NCI-H2107 (cell line): ENCODE measurements around the gene SLC37A3.

Source experiments
- DNase-seq: peaks from one replicate; lab custom pipeline; 2025; lab: John Stamatoyannopoulos, UW

SLC37A3 gene

DNA sequence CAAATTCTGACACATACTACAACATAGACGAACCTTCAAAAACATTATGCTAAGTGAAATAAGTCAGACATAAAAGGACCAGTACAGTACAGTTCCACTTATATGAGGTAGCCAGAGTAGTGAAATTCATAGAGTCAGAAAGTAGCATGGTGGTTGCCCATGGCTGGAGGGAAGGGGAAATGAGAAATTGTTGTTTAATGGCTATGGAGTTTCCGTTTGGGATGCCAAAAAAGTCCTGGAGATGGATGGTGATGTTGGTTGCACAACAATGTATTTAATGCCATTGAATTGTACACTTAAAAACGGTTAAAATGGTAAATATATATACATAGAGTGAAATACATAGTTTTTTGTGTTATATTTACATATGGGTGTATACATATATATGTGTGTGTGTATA, 2.1 kb upstream of the SLC37A3 start:
- no peak for DNase-seq

DNA sequence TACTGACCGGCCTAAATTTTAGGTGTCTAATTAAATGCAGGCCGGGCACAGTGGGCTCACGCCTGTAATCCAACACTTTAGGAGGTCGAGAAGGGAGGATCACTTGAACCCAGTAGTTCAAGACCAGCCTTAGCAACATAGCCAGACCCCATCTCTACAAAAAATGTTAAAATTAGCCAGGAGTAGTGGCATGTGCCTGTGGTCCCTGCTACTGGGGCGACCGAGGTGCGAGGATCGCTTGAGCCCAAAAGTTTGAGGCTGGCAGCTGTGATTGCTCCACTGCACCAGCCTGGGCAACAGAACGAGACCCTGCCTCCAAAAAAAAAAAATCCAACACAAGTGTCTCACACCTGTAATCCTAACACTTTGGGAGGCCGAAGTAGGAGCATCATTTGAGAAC, 491 bp upstream of the SLC37A3 start:
- DNase-seq: no peak

DNA sequence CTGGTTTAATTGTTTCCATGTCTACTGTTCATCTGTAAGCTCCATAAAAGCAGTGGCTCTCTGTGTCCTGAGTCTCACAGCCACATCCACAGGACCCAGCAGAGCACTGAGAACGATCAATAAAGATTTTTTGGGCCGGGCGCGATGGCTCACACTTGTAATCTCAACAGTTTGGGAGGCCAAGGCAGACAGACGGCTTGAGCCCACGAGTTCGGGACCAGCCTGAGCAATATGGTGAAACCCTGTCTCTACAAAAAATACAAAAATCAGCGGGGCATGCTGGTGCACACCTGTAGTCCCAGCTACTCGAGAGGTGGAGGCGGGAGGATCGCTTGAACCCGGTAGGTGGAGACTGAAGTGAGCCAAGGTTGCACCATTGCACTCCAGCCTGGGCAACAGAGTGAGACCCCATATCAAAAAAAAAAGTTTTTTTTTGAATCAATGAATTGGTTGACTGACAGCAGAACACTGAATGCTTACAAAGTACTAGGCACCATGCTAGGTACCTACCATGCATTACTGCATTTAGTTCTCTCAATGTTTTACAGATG, 4.5 kb downstream of the SLC37A3 start:
- DNase-seq: no peak

DNA sequence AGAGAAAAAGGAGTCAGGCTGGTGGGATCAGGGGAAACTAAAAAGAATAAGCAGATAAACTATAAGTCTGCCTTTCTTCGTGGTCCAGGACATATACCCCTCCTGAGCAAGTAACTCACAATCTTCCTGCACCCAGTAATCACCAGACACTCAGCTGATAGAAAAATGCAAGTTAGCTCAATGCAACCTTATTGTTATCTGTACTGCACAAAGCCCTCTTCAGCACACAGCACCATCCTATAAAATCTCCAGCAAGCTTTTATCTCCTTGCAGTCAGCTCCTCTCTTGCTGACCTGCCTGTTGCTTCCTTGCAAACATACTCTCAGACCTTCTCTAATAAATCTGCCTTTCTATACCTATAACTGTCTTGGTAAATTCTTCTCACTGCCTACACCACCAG, 6.7 kb downstream of the SLC37A3 start:
- no peak for DNase-seq

DNA sequence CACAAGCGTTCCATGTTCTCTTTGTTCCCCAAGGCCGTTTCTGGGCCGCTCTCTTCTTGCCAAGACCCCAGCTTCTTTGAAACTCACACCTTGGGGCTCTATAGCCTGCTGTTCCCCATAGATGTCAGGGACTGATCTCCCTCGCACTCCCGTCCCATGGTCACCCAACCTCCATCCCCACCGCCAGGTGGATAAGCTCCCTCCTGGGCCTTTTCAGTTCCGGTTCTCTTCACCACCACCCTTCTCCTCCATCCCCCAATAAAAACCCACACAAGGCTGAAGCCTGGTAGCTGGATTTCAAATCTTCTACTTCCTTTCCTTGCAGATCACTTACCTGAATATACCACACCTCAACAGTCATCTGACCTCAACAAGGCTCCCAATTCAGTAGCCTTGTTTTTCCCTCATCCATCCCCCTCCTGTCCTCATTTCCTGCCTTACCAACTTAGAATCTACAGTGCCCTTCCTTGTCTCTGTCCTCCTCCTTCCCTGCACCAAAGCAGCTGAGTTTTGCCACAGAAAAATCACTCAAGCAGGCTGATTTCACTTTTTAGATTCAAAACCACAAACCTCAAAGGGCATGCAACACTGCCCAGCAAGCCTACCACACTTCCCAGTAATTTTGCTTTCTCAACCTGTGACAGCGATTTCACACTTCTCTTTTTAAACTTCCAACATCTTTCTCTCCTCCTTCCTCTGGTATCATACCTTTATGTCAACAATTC, 7.7 kb downstream of the SLC37A3 start:
- DNase-seq: no peak

DNA sequence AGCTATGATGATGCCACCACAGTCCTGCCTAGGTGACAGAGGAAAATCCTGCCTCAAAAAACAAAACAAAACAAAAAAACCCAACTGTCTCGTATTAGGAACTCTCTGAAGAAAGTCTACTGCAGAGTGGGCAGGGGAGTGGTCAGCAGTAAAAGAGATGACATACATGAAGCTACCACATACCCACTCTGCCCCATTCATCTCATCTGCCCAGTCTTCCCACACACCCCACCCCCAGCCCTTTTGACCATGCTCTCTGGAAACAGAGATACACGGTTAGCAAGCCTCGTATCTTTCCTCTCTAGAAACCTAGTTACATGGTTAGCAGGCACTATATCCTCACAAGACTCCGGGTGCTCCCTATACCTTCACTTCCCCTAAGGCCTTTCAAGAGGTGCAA, 8.3 kb downstream of the SLC37A3 start:
- no peak for DNase-seq

DNA sequence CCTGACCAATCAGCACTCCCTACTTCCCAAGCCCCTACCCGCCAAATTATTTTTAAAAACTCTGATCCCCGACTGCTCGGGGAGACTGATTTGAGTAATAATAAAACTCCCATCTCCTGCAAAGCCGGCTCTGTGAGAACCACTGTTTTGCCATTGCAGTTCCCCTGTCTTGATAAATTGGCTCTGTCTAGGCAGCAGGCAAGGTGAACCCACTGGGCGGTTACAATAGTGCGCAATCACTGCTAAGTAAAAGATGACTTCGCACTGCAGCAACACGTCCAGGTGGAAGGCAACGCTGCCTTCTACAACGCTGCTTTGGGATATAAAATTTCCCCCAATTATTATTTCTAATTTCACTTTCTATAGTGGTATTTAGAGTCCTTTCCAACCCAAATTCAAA, 8.9 kb downstream of the SLC37A3 start:
- DNase-seq: no peak

DNA sequence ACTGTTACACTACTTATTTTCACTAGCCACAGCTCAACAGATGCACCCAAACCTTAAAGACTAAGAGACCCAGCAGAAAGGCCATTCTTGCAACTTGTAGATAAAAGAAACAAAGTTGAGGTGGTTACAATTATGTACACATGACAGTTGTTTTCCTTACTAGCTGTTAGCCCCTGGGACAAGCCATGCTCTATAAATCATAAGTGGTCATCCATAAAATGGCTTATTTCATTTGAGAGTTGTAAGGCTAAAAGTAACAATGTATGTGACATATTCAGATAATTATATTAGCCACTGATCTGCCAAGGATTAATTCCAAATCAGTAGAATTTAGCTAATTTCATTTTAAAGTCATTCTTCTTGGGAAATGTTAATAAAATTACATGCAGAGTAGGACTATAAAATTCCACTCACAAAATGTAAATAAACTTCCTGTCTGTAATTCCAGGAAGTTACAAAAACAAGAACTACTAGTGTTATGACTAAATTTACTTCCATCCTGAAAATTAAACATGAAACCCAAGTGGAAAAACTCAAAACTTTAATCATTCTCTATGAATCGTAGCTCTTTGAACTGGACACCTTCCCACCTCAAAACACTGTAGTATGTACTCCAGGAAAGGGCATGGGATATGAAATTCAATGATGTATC, 13.3 kb downstream of the SLC37A3 start:
- no peak for DNase-seq

DNA sequence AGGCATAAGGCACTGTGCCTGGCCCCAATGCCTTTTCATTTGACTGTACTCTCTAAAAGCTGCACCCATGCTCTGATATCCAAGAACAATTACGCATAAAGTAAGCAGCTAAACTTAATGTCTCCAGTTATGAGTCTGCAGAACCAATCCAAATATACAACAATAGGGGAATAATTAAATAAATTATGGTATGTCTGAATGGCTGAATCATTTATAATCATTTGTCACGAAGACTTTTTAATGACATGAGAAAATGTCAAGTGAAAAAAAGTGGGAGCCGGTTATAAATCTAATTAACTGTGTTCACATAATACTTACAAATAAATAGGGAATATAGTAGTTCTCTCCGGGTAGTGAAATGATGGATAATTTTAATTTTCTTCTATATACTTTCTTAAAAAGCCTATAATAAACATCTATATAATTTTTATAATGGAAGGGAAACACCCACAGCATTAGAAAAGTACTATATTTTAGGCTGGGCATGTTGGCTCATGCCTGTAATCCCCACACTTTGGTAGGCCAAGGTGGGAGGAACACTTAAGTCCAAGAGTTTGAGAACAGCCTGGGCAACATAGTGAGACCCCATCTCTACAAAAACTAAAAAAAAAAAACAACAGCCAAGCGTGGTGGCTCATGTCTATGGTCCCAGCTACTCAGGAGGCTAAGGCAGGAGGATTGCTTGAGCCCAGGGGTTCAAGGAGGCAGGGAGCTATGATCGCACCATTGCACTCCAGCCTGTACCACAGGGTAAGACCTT, 14.2 kb downstream of the SLC37A3 start:
- DNase-seq: no peak

DNA sequence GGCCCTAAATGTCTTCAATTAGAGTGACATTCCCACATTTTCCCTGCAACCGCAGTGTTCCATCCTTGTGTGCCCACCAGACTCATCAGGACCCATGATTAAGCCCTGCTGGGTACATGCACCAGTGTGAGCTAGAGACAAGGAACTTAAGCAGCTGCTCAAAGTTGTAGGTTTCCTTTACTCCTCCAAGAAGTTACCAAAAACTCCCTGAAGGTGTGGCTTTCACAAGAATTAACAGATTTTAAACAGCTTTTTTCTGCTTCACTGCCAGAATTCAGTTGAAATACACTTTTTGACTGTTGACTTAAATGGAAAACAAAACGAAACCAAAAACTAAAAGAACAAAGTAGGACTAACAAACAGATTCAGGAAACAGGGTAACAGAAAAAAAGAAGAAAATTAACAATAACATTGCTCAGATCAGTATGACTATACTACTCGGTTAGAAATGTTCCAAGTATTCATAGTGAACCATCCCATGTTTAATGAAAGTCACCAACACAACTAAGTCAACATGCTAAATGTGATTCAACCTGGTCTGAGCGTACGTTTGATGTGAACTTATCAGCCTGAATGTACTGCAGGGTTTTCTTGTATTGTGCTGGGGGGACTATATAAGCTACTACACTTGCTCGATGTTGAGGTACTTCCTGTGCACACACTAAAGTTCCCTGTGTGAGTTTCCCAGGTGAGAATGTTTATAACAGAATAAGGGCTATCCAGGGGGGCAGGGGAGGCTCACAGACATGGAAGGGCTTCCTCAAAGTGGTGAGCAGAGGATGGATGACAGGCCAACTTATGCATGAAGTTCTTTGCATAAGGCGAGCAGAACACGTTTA, 22.2 kb downstream of the SLC37A3 start:
- DNase-seq: no peak

DNA sequence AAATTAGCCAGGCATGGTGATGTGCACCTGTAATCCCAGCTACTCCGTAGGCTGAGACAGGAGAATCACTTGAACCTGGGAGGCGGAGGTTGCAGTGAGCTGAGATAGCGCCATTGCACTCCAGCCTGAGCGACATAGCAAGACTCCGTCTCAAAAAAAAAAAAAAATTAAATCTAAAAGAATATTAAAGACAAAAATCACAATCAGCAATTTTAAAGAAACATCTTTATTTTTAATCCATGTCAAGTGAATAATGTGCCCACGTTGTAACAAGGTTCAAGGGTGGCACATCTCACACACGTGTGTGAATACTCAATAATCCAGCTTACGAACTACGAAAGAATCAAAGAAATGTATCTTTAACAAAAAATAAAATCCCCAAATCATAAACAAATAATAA, 23.0 kb downstream of the SLC37A3 start:
- DNase-seq: no peak

DNA sequence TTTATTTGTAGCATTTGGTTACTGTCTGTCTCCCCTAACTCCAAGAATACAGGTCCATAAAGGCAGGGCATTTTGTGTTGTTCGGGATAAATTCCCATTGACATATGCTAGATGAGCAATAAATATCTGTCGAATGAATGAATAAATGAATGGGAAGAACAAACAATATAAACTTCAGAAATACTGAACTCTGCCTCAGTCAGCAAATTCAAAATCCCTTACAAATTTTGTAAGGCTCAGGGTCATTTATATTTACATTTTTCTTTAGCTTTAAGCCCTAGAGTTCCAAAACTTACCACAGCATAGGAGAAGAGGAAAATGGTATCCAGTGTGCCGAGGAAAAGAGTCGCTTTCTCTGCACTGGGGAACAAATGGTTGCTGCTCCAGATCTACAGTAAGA, 29.0 kb downstream of the SLC37A3 start:
- no peak for DNase-seq

DNA sequence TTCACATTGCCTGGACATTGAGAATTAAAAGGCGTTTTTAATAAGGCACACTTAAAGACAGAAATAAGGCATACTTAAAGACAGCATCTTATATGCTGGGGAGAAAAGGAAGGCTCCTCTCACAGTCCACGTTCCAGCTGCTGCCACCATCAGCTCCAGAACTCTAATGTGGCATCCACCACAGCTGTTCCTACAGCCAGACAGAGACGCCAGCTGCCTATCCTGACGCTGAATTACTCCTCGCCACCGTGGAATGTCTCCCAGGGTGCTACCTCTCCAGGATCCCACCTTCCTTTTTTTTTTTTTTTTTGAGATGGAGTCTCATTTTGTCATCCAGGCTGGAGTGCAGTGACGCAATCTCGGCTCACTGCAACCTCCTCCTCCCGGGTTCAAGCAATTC, 30.8 kb downstream of the SLC37A3 start:
- no peak for DNase-seq

DNA sequence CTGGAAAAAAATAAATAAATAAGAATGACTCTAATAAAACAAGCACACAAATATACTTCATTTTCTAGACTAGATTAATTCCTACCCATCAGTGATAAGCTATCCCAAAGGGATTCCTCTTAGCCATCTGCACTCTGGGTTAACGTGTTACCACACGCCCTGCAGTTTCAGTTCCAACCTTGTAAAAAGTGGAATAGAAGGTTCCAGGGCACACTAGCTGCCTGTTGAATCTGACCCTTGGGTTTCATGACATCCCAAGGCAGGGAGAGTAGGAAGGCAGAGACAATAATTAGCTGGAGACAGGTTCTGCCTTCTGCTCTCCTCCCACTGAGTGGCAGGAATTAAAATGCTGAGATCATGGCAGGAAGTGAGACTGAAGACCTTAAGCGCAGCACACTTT, 33.5 kb downstream of the SLC37A3 start:
- no peak for DNase-seq

DNA sequence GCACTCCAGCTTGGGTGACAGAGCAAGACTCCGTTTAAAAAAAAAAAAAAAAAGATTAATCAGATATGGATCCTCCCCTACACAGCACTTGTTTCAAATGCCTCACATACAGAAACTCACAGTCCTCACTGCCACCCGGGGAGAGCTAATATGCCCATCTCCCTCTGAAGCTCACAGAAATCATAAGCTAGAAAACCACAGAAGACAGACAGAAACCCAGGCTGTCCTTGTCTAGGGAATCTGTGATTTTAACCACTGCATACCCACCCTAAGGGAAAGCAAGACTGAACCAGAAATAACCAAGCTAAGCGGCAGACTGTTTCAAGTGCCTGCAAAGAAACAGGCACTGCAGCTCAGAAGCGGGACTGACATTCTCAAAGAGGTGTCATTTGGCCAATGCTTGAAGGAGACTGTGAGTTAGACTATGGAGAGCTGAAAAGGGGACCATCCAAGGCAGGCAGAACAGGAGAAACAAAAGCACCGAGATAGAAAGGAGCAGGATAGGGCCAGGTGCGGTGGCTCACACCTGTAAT, 37.6 kb downstream of the SLC37A3 start:
- DNase-seq: no peak

DNA sequence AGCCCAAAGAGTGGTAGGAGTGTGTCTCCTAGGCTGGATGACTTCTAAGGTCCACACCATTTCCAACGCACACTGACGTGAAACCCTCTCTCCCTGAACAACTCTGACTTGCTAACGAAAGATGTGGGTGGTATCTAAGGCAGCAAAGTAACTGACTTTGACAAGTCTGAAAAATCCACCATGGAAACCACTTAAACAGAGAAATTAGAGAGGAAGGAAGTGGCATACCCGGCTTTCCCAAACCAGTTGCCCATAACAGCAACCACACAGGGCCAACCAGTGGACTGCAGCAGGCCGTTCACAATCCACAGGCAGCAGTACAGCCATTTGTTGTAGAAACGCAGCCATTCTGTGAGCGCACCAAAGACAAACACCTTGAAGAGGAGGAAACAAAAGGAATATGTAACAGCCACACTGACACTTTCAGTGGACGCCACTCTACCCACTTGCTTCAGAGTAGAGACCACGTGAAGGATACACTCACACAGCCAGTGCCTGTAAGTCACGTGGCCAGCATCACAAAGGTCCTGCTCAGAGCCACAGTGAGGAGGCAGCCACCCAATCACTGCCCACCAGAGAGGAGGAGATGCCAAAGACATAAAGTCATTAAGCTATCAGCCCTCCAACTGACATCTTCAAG, 39.8 kb downstream of the SLC37A3 start:
- DNase-seq: no peak

DNA sequence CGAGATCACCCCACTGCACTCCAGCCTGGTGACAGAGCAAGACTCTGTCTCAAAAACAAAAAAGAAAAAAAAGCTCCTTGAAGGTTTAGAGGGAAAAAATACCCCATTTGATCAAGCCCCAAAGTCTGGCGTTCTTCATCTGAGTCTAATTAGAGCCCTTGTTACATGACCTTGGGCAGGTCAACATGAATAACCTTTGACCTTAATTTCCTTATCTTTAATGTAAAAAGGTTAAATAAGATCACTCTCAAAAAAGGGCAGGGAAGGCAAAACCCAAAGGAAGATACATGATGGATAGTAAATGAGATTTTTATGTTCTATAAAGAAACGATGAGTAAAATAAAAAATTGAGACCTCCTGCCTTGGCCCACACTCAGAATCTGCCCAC, 40.3 kb downstream of the SLC37A3 start:
- no peak for DNase-seq

DNA sequence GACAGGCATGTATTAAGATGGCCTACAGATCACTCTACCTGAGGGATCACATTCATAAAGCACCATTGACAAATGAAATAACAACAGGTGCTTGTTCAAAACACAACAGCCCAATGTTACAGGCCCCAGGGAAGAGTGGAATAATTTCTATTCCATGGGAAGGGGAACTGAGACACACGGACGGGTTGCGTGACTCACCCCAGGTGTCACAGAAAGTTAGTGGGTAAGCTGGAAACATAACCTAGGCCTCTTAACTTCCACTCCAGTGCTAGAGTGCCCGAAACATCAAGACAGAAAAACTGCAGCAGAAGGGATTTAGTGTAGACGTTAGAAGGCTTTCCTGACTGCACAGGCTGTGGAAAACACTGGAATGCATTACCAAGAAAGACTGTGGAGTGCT, 48.3 kb downstream of the SLC37A3 start:
- DNase-seq: peak; percentile 26

DNA sequence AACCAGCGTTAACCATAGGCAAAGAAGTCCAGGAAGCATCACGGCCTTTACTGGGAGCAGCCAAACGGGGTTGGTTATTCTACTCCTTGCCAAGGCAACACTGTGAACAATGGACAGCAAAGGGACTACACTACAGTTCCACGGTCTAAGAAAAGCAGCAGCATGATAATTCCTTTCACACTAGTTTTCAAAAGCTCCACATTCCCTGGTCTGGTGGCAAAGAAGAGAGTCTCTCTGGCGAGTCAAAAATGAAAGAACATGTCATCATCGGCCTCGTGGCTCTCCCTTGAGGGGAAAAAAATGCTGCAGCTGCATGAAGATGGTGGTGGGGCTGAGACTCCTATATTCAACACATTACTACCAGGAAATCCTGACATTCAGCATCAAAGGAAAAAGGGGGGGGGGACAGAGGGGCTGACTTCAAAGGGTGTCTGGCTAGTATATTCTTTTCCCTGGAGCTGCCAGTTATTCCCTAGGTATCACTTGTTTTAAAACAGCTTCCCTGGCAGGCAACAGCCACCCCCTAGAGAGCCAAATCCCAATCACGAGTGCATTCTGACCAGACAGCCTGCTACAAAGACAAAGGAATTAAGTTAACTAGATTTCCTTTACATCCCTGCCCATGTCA, 49.1 kb downstream of the SLC37A3 start:
- no peak for DNase-seq

DNA sequence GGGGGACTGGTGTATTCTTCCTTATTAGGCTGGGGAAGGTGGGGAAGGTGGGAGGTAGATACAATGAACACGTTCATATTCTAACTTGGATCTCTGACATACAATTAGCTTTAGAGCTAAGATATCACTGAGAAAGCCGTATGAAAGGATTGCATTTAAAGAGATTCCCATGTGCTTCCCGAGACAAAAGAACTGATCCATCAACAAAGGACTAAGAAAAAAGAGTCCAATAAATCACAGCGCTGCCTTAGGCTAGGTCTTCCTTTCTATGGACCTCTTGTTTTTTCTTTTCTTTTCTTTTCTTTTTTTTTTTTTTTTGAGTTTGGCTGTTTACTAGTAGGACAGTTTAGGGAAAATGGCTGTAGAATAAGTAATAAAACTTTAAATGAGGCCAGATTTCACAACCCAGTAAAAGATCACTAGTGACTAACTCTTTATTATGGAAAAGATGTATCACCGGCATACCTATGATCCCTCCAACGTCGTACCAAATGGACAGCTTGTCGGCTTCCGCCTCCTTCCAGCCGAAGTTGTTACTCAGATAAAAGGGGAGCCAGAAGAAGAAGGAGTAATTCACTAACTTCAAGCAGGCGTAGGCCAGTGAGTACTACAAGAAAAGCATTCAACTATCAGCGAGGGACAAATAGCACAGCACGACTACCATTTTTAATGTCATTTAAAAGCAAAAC, 50.0 kb downstream of the SLC37A3 start:
- no peak for DNase-seq
